H1 (cell line): ENCODE results near the gene GAB2. TPM values are rescaled to one million over a fixed set of nuclear protein-coding genes. Genes with fewer than 3 reads are reported as not detected.

Experiments
- CTCF ChIA-PET: fragments of 300-600 bp; sonication (Branson Sonifier 250); formaldehyde crosslinking; loops from one replicate; lab custom pipeline; 2021; ENCODE audit not compliant: partially characterized antibody; lab: Charles Lee
- POLR2A ChIA-PET: fragments of 300-600 bp; sonication (Branson Sonifier 250); formaldehyde crosslinking; loops from one replicate; lab custom pipeline; 2021; ENCODE audit warnings: inconsistent platforms; ENCODE audit not compliant: partially characterized antibody; lab: Charles Lee
- DNase-seq, 2 experiments: peaks; one replicate each; pipeline versions ENCODE4 v3.0.0 to v3.0.0-alpha.2; 2010 to 2022; ENCODE audit warnings: low spot score in 2 of 2, low read depth in 1 of 2, mixed read lengths in 1 of 2
- FAIRE-seq: peaks from 2 replicates; lab custom pipeline; 2011; peaks lifted over from hg19 to GRCh38; lab: Jason Lieb, UNC
- H2AFZ ChIP-seq: 2 replicates; pipeline ENCODE4 v1.8.1; 2012; ENCODE audit warnings: low read length, inconsistent platforms
- H2AK5ac ChIP-seq: 2 replicates; pipeline ENCODE4 v1.6.1; 2013; ENCODE audit warnings: low read depth, low read length
- H2BK120ac ChIP-seq: replicated peaks from 2 replicates; pipeline ENCODE3; 2013; ENCODE audit warnings: low read depth, low read length, inconsistent platforms
- H2BK12ac ChIP-seq: 2 replicates; pipeline ENCODE4 v1.6.1; 2013; ENCODE audit warnings: low read depth, low read length
- H2BK15ac ChIP-seq: 2 replicates; pipeline ENCODE4 v1.6.1; 2013; ENCODE audit warnings: low read length
- H2BK20ac ChIP-seq: 2 replicates; pipeline ENCODE4 v1.6.1; 2013; ENCODE audit warnings: low read length
- H2BK5ac ChIP-seq: 2 replicates; pipeline ENCODE4 v1.6.1; 2013; ENCODE audit warnings: low read depth, low read length
- H3K14ac ChIP-seq: 2 replicates; pipeline ENCODE4 v1.6.1; 2013; ENCODE audit warnings: inconsistent platforms; ENCODE audit not compliant: insufficient read length
- H3K18ac ChIP-seq: 2 replicates; pipeline ENCODE4 v1.6.1; 2013; ENCODE audit warnings: low read length; ENCODE audit errors: extremely low read depth
- H3K23ac ChIP-seq: 2 replicates; pipeline ENCODE4 v1.6.1; 2013; ENCODE audit warnings: inconsistent platforms; ENCODE audit not compliant: insufficient read length
- H3K23me2 ChIP-seq: 2 replicates; pipeline ENCODE4 v1.6.1; 2013; ENCODE audit warnings: low read depth, low read length
- H3K27ac ChIP-seq: 2 replicates; pipeline ENCODE4 v1.6.1; 2011; ENCODE audit warnings: low read depth, low read length, inconsistent platforms
- H3K27me3 ChIP-seq, 4 experiments: replicated peaks in 1 of 4; 1 replicate in 1 of 4; 2 replicates in 3 of 4; pipeline versions ENCODE4 v1.6.1 to v1.8.1; 2011 to 2013; ENCODE audit warnings: low read length in 3 of 4, mild to moderate bottlenecking in 3 of 4, inconsistent platforms in 2 of 4, mixed read lengths in 2 of 4, moderate library complexity in 1 of 4; ENCODE audit not compliant: control insufficient read depth in 3 of 4, insufficient read depth in 3 of 4; ENCODE audit errors: extremely low read depth in 1 of 4
- H3K36me3 ChIP-seq, 4 experiments: 2 replicates each; pipeline versions ENCODE4 v1.6.1 to v1.8.1; 2011 to 2013; ENCODE audit warnings: mild to moderate bottlenecking in 4 of 4, low read length in 3 of 4, moderate library complexity in 2 of 4, control low read depth in 1 of 4, inconsistent platforms in 1 of 4; ENCODE audit not compliant: insufficient read depth in 4 of 4, control insufficient read depth in 2 of 4
- H3K4ac ChIP-seq: replicated peaks from 2 replicates; pipeline ENCODE3; 2013; ENCODE audit warnings: low read length, low read depth, mixed read lengths, inconsistent platforms; ENCODE audit not compliant: insufficient read length
- H3K4me1 ChIP-seq, 4 experiments: replicated peaks in 1 of 4; 1 replicate in 1 of 4; 2 replicates in 3 of 4; pipeline versions ENCODE4 v1.6.1 to v1.8.1; 2011 to 2013; ENCODE audit warnings: low read length in 3 of 4, inconsistent platforms in 2 of 4, mixed read lengths in 1 of 4; ENCODE audit not compliant: insufficient read depth in 4 of 4, control insufficient read depth in 3 of 4
- H3K4me2 ChIP-seq, 2 experiments: 2 replicates each; pipeline versions ENCODE4 v1.6.1 to v1.8.1; 2011 to 2013; ENCODE audit warnings: low read depth in 2 of 2, low read length in 2 of 2, control low read depth in 1 of 2, inconsistent platforms in 1 of 2, mild to moderate bottlenecking in 1 of 2; ENCODE audit not compliant: insufficient read depth in 1 of 2
- H3K4me3 ChIP-seq, 4 experiments: fragments of 200-600, 300-600 bp in 1 of 4; sonication (generic), shearing (Covaris generic), sonication (Bioruptor Twin) in 1 of 4; 2 replicates each; pipeline versions ENCODE4 v1.5.1 to v1.8.1; 2011 to 2016; ENCODE audit warnings: low read length in 4 of 4, low read depth in 3 of 4, control low read depth in 2 of 4, inconsistent platforms in 2 of 4, mild to moderate bottlenecking in 2 of 4, mixed read lengths in 1 of 4, moderate library complexity in 1 of 4; ENCODE audit not compliant: insufficient read depth in 2 of 4; ENCODE audit errors: extremely low read depth in 1 of 4
- H3K56ac ChIP-seq: replicated peaks from 2 replicates; pipeline ENCODE3; 2013; ENCODE audit warnings: low read depth, mild to moderate bottlenecking, mixed read lengths, low read length, inconsistent platforms; ENCODE audit not compliant: insufficient read length
- H3K79me1 ChIP-seq: 2 replicates; pipeline ENCODE4 v1.6.1; 2013; ENCODE audit warnings: low read depth, low read length, control low read depth
- H3K79me2 ChIP-seq, 2 experiments: 2 replicates each; pipeline versions ENCODE4 v1.6.1 to v1.8.1; 2012 to 2013; ENCODE audit warnings: low read length in 2 of 2, mild to moderate bottlenecking in 2 of 2, inconsistent platforms in 1 of 2; ENCODE audit not compliant: insufficient read depth in 2 of 2, control insufficient read depth in 1 of 2
- H3K9ac ChIP-seq, 4 experiments: replicated peaks in 1 of 4; 1 replicate in 1 of 4; 2 replicates in 3 of 4; pipeline versions ENCODE4 v1.6.1 to v1.8.1; 2011 to 2013; ENCODE audit warnings: low read depth in 3 of 4, low read length in 3 of 4, control low read depth in 2 of 4, mild to moderate bottlenecking in 2 of 4, moderate library complexity in 2 of 4, inconsistent platforms in 1 of 4; ENCODE audit errors: extremely low read depth in 1 of 4
- H3K9me3 ChIP-seq, 2 experiments: 2 replicates each; pipeline versions ENCODE4 v1.6.1 to v1.8.1; 2012 to 2013; ENCODE audit warnings: mild to moderate bottlenecking in 2 of 2, moderate library complexity in 2 of 2, control low read depth in 1 of 2, inconsistent platforms in 1 of 2, low read depth in 1 of 2, low read length in 1 of 2, mixed read lengths in 1 of 2; ENCODE audit not compliant: insufficient read depth in 2 of 2
- H4K20me1 ChIP-seq, 2 experiments: replicated peaks in 1 of 2; 2 replicates each; pipeline versions ENCODE3 to v1.8.1; 2011 to 2013; ENCODE audit warnings: inconsistent platforms in 2 of 2, low read length in 2 of 2, mild to moderate bottlenecking in 1 of 2; ENCODE audit not compliant: insufficient read depth in 2 of 2, control insufficient read depth in 1 of 2
- H4K5ac ChIP-seq: 2 replicates; pipeline ENCODE4 v1.6.1; 2013; ENCODE audit warnings: low read length, low read depth, mixed read lengths, inconsistent platforms; ENCODE audit not compliant: insufficient read length
- H4K8ac ChIP-seq: 2 replicates; pipeline ENCODE4 v1.8.0; 2013; ENCODE audit warnings: mild to moderate bottlenecking, moderate library complexity, low read length, inconsistent platforms; ENCODE audit not compliant: insufficient read depth; ENCODE audit errors: extremely low read depth
- H4K91ac ChIP-seq: replicated peaks from 2 replicates; pipeline ENCODE3; 2013; ENCODE audit warnings: low read length, mixed read lengths, inconsistent platforms; ENCODE audit not compliant: insufficient read length
- KDM1A ChIP-seq: fragments of 200-600, 300-600 bp; sonication (generic); IDR thresholded peaks from 2 replicates; pipeline ENCODE4 v1.7.1; 2016; ENCODE audit warnings: mild to moderate bottlenecking, low read length, borderline replicate concordance
- NANOG ChIP-seq: IDR thresholded peaks from 2 replicates; pipeline ENCODE4 v1.6.1; 2011; ENCODE audit warnings: low read length, low read depth, mild to moderate bottlenecking, inconsistent platforms; ENCODE audit not compliant: insufficient read depth, poor library complexity, severe bottlenecking
- POLR2AphosphoS5 ChIP-seq: IDR thresholded peaks from 2 replicates; pipeline ENCODE4 v1.6.1; 2011; ENCODE audit warnings: low read depth, low read length
- RXRA ChIP-seq: IDR thresholded peaks from 2 replicates; pipeline ENCODE4 v1.6.1; 2011; ENCODE audit warnings: low read depth, mild to moderate bottlenecking, low read length, moderate library complexity; ENCODE audit not compliant: insufficient read depth
- SRF ChIP-seq: IDR thresholded peaks from 2 replicates; pipeline ENCODE4 v1.6.1; 2011; ENCODE audit warnings: mild to moderate bottlenecking, low read depth, low read length, moderate library complexity
- WGBS, 2 experiments: shearing (Covaris generic) in 1 of 2; methylation state at CpG; one replicate each; pipeline versions ENCODE4 v1.1.6 to v1.1.7; 2013 to 2015; ENCODE audit warnings: low lambda C conversion rate in 2 of 2, mixed read lengths in 2 of 2, inconsistent platforms in 1 of 2, low coverage in 1 of 2, missing lambda C conversion rate in 1 of 2; ENCODE audit not compliant: insufficient replicate concordance in 2 of 2, insufficient coverage in 1 of 2, insufficient read length in 1 of 2; ENCODE audit errors: extremely low coverage in 1 of 2, missing lambda C conversion rate in 1 of 2; 5-methylcytosine and 5-hydroxymethylcytosine counted together
- polyA plus RNA-seq, 7 experiments: library from polyadenylated mRNA; depleted of rRNA in 3 of 7; stranded (reverse) in 5 of 7; unstranded in 2 of 7; fragments of >200 nt in 5 of 7; fragments of 200-250 nt in 2 of 7; gene quantifications; 1 replicate in 5 of 7; 2 replicates in 1 of 7; 4 replicates in 1 of 7; pipeline versions ENCODE4 v1.2.1 to v1.2.3, GENCODE V29; 2011 to 2013; ENCODE audit warnings: missing spikeins in 2 of 7, mixed read lengths in 2 of 7
- total RNA-seq: library from RNA; stranded (reverse); fragmentation: NEBNext Ultra II Directional; extraction: Animal tissue kit (Norgen Biotek cat#: 25700); gene quantifications from 2 replicates; pipeline ENCODE4 v1.2.1, GENCODE V29; 2021
- TF ChIP-seq, protein P1 (sequence below), 3 experiments: IDR thresholded peaks; 1 replicate in 2 of 3; 2 replicates in 1 of 3; pipeline versions ENCODE4 v1.5.1 to v1.6.1; 2011; ENCODE audit warnings: low read length in 3 of 3, mild to moderate bottlenecking in 3 of 3, inconsistent platforms in 2 of 3, low read depth in 1 of 3, moderate library complexity in 1 of 3; ENCODE audit not compliant: insufficient read depth in 1 of 3; ENCODE audit errors: control extremely low read depth in 1 of 3

GAB2 gene
- total and polyA plus RNA-seq, 2 of the 8 experiments (the other 6 are each of a cell fraction or from before 2014, with no cell fraction given): 6.3 to 14.0 TPM

DNA sequence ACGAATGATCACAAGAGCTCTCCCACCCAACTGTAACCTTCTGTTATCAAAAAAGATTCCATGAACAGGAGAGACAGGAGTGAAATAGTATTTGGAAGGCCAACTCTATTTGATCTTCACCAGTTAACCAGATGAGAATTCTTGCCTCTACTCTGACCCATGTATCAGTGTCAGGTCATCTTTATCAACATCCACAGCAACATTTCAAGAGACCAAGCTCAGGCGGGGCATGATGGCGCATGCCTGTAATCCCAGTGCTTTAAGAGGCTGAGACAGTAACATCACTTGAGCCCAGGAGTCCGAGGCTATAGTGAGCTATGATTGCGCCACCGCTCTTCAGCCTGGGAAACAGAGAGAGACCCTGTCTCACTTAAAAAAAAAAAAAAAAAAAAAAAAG is 62.3 kb downstream of the GAB2 start:
- Histone ChIP-seq H3K4me2 (no peak overlapping the region), H3K56ac (no peak overlapping the region)

More for the DNA sequence above, 62.3 kb downstream of the GAB2 start:
- Histone ChIP-seq H4K20me1 (no peaks in the 10 kb centered on the region), H4K91ac (no peak overlapping the region), H3K79me1 (no peaks in the 10 kb centered on the region), H3K9ac (no peak overlapping the region), H4K8ac (no peak overlapping the region), H3K23ac (no peak overlapping the region), H3K27ac (no peak overlapping the region), H3K36me3 (no peaks in the 10 kb centered on the region), H3K18ac (no peak overlapping the region), H3K79me2 (no peaks in the 10 kb centered on the region), H3K9me3 (no peaks in the 10 kb centered on the region), H3K27me3 (no peaks in the 10 kb centered on the region), H3K14ac (no peak overlapping the region), H2BK15ac (no peak overlapping the region), H2AFZ (no peak overlapping the region), H2BK20ac (no peak overlapping the region), H2BK120ac (no peak overlapping the region), H4K5ac (no peak overlapping the region), H3K23me2 (no peaks in the 10 kb centered on the region), H2BK12ac (no peak overlapping the region; the same call in 1 of the 2 replicates), H2AK5ac (no peak overlapping the region), H3K4ac (no peak overlapping the region), H3K4me3 (no peak overlapping the region), H3K4me1 (peaks cover 0 to 7% (median 4%) of the 10 kb centered on the region in 4 experiments; a peak in 5 of 7 replicates), H2BK5ac (no peak overlapping the region)
- DNase-seq (no peak), FAIRE-seq (no peak)
- WGBS, 2 experiments: 89% methylated on average over 6 of the region's 6 CpGs; no CpG with 5 or more reads in 1 of the 2 experiments
- CTCF ChIA-PET: interaction anchor here (0.6 to 1.2 kb wide), 4 partner anchors 9 to 28 kb away, joined by 3 read pairs; no protein-coding TSS in a partner anchor
- TF ChIP-seq RXRA: no peak
- no peak for TF ChIP-seq KDM1A
- no peak for TF ChIP-seq SRF
- TF ChIP-seq POLR2AphosphoS5: no peak
- no peak for TF ChIP-seq NANOG
- TF ChIP-seq, protein P1, sequence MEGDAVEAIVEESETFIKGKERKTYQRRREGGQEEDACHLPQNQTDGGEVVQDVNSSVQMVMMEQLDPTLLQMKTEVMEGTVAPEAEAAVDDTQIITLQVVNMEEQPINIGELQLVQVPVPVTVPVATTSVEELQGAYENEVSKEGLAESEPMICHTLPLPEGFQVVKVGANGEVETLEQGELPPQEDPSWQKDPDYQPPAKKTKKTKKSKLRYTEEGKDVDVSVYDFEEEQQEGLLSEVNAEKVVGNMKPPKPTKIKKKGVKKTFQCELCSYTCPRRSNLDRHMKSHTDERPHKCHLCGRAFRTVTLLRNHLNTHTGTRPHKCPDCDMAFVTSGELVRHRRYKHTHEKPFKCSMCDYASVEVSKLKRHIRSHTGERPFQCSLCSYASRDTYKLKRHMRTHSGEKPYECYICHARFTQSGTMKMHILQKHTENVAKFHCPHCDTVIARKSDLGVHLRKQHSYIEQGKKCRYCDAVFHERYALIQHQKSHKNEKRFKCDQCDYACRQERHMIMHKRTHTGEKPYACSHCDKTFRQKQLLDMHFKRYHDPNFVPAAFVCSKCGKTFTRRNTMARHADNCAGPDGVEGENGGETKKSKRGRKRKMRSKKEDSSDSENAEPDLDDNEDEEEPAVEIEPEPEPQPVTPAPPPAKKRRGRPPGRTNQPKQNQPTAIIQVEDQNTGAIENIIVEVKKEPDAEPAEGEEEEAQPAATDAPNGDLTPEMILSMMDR (IDR thresholded peaks at IDR 0.05; ENCODE audit: control extremely low read depth in 1 of 3, insufficient read depth in 1 of 3, low read depth in 1 of 3, low read length in 3 of 3): no peak
- POLR2A ChIA-PET: interaction anchor here (1.6 kb wide), 1 partner anchor 9 kb away, joined by 3 read pairs; no protein-coding TSS in a partner anchor
